Measurements from ENCODE around the gene LITAF.

The LITAF gene

GRCh38 chr16:11556214-11556819, 30.4 kb downstream of the LITAF start:
- Histone ChIP-seq H3K27ac (ENCODE audit: low read depth, low read length) (no peak overlapping the region), H3K4me3 (ENCODE audit: insufficient read depth, low read length, poor library complexity, severe bottlenecking) (no peak overlapping the region), H3F3A (ENCODE audit: insufficient read depth) (no peaks in the 10 kb centered on the region), H4K20me1 (ENCODE audit: low read depth, low read length) (no peaks in the 10 kb centered on the region), H3K36me3 (ENCODE audit: low read length) (no peaks in the 10 kb centered on the region), H3K27me3 (ENCODE audit: low read length) (no peaks in the 10 kb centered on the region), H3K9me3 (ENCODE audit: insufficient read depth, low read length) (no peaks in the 10 kb centered on the region), H3K4me2 (ENCODE audit: low read depth, low read length, poor library complexity, severe bottlenecking) (no peak overlapping the region), H3K9me2 (replicated peaks; ENCODE audit: insufficient read depth, low read length) (no peaks in the 10 kb centered on the region), H2AFZ (ENCODE audit: low read depth, low read length, severe bottlenecking) (no peak overlapping the region), H3K9ac (ENCODE audit: low read length) (no peak overlapping the region), H3K79me2 (ENCODE audit: insufficient read depth, low read length) (no peaks in the 10 kb centered on the region)
- TF ChIP-seq EZH2phosphoT487 (conservative IDR thresholded peaks at IDR 0.05; ENCODE audit: low read length) = no peak
- TF ChIP-seq CTCF (IDR thresholded peaks at IDR 0.05; ENCODE audit: insufficient read depth, low read length, poor library complexity, severe bottlenecking) = no peak

- Histone ChIP-seq H3K27ac (ENCODE audit: low read depth, low read length) (no peak overlapping the region), H2AFZ (ENCODE audit: low read depth, low read length, severe bottlenecking) (no peak overlapping the region), H3K9me3 (ENCODE audit: insufficient read depth, low read length) (no peaks in the 10 kb centered on the region), H3K9ac (ENCODE audit: low read length) (no peak overlapping the region), H3K79me2 (ENCODE audit: insufficient read depth, low read length) (no peaks in the 10 kb centered on the region), H3K9me2 (replicated peaks; ENCODE audit: insufficient read depth, low read length) (no peaks in the 10 kb centered on the region), H3K4me2 (ENCODE audit: low read depth, low read length, poor library complexity, severe bottlenecking) (no peak overlapping the region), H4K20me1 (ENCODE audit: low read depth, low read length) (no peaks in the 10 kb centered on the region), H3K36me3 (ENCODE audit: low read length) (no peaks in the 10 kb centered on the region), H3K4me3 (ENCODE audit: insufficient read depth, low read length, poor library complexity, severe bottlenecking) (no peak overlapping the region), H3F3A (ENCODE audit: insufficient read depth) (no peaks in the 10 kb centered on the region), H3K27me3 (ENCODE audit: low read length) (no peaks in the 10 kb centered on the region)
- TF ChIP-seq CTCF (IDR thresholded peaks at IDR 0.05; ENCODE audit: insufficient read depth, low read length, poor library complexity, severe bottlenecking) = no peak
- no peak for TF ChIP-seq EZH2phosphoT487 (conservative IDR thresholded peaks at IDR 0.05; ENCODE audit: low read length)
Observed at GRCh38 chr16:11554053-11554452, 32.7 kb downstream of the LITAF start.

- no peak for TF ChIP-seq EZH2phosphoT487 (conservative IDR thresholded peaks at IDR 0.05; ENCODE audit: low read length)
- no peak for TF ChIP-seq CTCF (IDR thresholded peaks at IDR 0.05; ENCODE audit: insufficient read depth, low read length, poor library complexity, severe bottlenecking)
- H3K9ac ChIP-seq (ENCODE audit: low read length) = no peak overlapping the region
- no peak overlapping the region for H2AFZ ChIP-seq (ENCODE audit: low read depth, low read length, severe bottlenecking)
- no peaks in the 10 kb centered on the region for H3K9me2 ChIP-seq (replicated peaks; ENCODE audit: insufficient read depth, low read length)
- H4K20me1 ChIP-seq (ENCODE audit: low read depth, low read length) = no peaks in the 10 kb centered on the region
- H3K27ac ChIP-seq (ENCODE audit: low read depth, low read length) = no peak overlapping the region
- H3K79me2 ChIP-seq (ENCODE audit: insufficient read depth, low read length) = no peaks in the 10 kb centered on the region
- no peaks in the 10 kb centered on the region for H3K36me3 ChIP-seq (ENCODE audit: low read length)
- H3K9me3 ChIP-seq (ENCODE audit: insufficient read depth, low read length) = no peaks in the 10 kb centered on the region
- H3K4me3 ChIP-seq (ENCODE audit: insufficient read depth, low read length, poor library complexity, severe bottlenecking) = no peak overlapping the region
- H3K4me2 ChIP-seq (ENCODE audit: low read depth, low read length, poor library complexity, severe bottlenecking) = no peak overlapping the region
- no peaks in the 10 kb centered on the region for H3F3A ChIP-seq (ENCODE audit: insufficient read depth)
- no peaks in the 10 kb centered on the region for H3K27me3 ChIP-seq (ENCODE audit: low read length)
Observed at GRCh38 chr16:11553371-11553770, 33.3 kb downstream of the LITAF start.

Data from SU-DHL-6 (cell line).